GM18505 (cell line): ENCODE data around the gene DDX60.

Source experiments
- ATAC-seq: cut with Tn5 transposase; IDR thresholded peaks from one replicate; pipeline ENCODE4 v1.9.1; 2021; ENCODE audit not compliant: unreplicated experiment
- POLR2A ChIP-seq: IDR thresholded peaks from 4 replicates; pipeline ENCODE4 v1.6.1; 2011; ENCODE audit warnings: borderline replicate concordance; ENCODE audit not compliant: insufficient read depth, insufficient read length; ENCODE audit errors: extremely low read depth

Gene DDX60

GRCh38 chr4:168203233-168203911, 115.2 kb downstream of the DDX60 start:
- TF ChIP-seq POLR2A: no peak
- ATAC-seq: no peak

- no peak for TF ChIP-seq POLR2A
- no peak for ATAC-seq
These were observed 117.9 kb downstream of the DDX60 start for GRCh38 chr4:168200685-168201084.

- ATAC-seq: no peak
- no peak for TF ChIP-seq POLR2A
These were observed 119.1 kb downstream of the DDX60 start for GRCh38 chr4:168199260-168199957.

- no peak for ATAC-seq
These were observed 120.6 kb downstream of the DDX60 start for GRCh38 chr4:168197926-168198325.

GRCh38 chr4:168188754-168189153, 129.8 kb downstream of the DDX60 start:
- peak; percentile 79 for ATAC-seq
- no peak for TF ChIP-seq POLR2A

More at GRCh38 chr4:168197926-168198325, 120.6 kb downstream of the DDX60 start:
- no peak for TF ChIP-seq POLR2A

GRCh38 chr4:168183717-168184571, 134.6 kb downstream of the DDX60 start:
- no peak for ATAC-seq
- no peak for TF ChIP-seq POLR2A

GRCh38 chr4:168177546-168178149, 140.9 kb downstream of the DDX60 start:
- TF ChIP-seq POLR2A: no peak
- ATAC-seq: no peak

- ATAC-seq: no peak
- TF ChIP-seq POLR2A: no peak
These were observed 144.2 kb downstream of the DDX60 start for GRCh38 chr4:168174308-168174707.

- no peak for TF ChIP-seq POLR2A
- ATAC-seq: no peak
These were observed 150.8 kb downstream of the DDX60 start for GRCh38 chr4:168167714-168168284.
